H1 (cell line): ENCODE results near the gene GH2. TPM values are rescaled to one million over a fixed set of nuclear protein-coding genes. Genes with fewer than 3 reads are reported as not detected.

Experiments used
- CTCF ChIA-PET: fragments of 300-600 bp; sonication (Branson Sonifier 250); formaldehyde crosslinking; loops from one replicate; lab custom pipeline; 2021; ENCODE audit not compliant: partially characterized antibody; lab: Charles Lee
- POLR2A ChIA-PET: fragments of 300-600 bp; sonication (Branson Sonifier 250); formaldehyde crosslinking; loops from one replicate; lab custom pipeline; 2021; ENCODE audit warnings: inconsistent platforms; ENCODE audit not compliant: partially characterized antibody; lab: Charles Lee
- DNase-seq, 2 experiments: peaks; one replicate each; pipeline versions ENCODE4 v3.0.0 to v3.0.0-alpha.2; 2010 to 2022; ENCODE audit warnings: low spot score in 2 of 2, low read depth in 1 of 2, mixed read lengths in 1 of 2
- FAIRE-seq: peaks from 2 replicates; lab custom pipeline; 2011; peaks lifted over from hg19 to GRCh38; lab: Jason Lieb, UNC
- H2AFZ ChIP-seq: 2 replicates; pipeline ENCODE4 v1.8.1; 2012; ENCODE audit warnings: low read length, inconsistent platforms
- H2AK5ac ChIP-seq: 2 replicates; pipeline ENCODE4 v1.6.1; 2013; ENCODE audit warnings: low read depth, low read length
- H2BK120ac ChIP-seq: replicated peaks from 2 replicates; pipeline ENCODE3; 2013; ENCODE audit warnings: low read depth, low read length, inconsistent platforms
- H2BK12ac ChIP-seq: 2 replicates; pipeline ENCODE4 v1.6.1; 2013; ENCODE audit warnings: low read depth, low read length
- H2BK15ac ChIP-seq: 2 replicates; pipeline ENCODE4 v1.6.1; 2013; ENCODE audit warnings: low read length
- H2BK20ac ChIP-seq: 2 replicates; pipeline ENCODE4 v1.6.1; 2013; ENCODE audit warnings: low read length
- H2BK5ac ChIP-seq: 2 replicates; pipeline ENCODE4 v1.6.1; 2013; ENCODE audit warnings: low read depth, low read length
- H3K14ac ChIP-seq: 2 replicates; pipeline ENCODE4 v1.6.1; 2013; ENCODE audit warnings: inconsistent platforms; ENCODE audit not compliant: insufficient read length
- H3K18ac ChIP-seq: 2 replicates; pipeline ENCODE4 v1.6.1; 2013; ENCODE audit warnings: low read length; ENCODE audit errors: extremely low read depth
- H3K23ac ChIP-seq: 2 replicates; pipeline ENCODE4 v1.6.1; 2013; ENCODE audit warnings: inconsistent platforms; ENCODE audit not compliant: insufficient read length
- H3K23me2 ChIP-seq: 2 replicates; pipeline ENCODE4 v1.6.1; 2013; ENCODE audit warnings: low read depth, low read length
- H3K27ac ChIP-seq: 2 replicates; pipeline ENCODE4 v1.6.1; 2011; ENCODE audit warnings: low read depth, low read length, inconsistent platforms
- H3K27me3 ChIP-seq, 4 experiments: replicated peaks in 1 of 4; 1 replicate in 1 of 4; 2 replicates in 3 of 4; pipeline versions ENCODE4 v1.6.1 to v1.8.1; 2011 to 2013; ENCODE audit warnings: low read length in 3 of 4, mild to moderate bottlenecking in 3 of 4, inconsistent platforms in 2 of 4, mixed read lengths in 2 of 4, moderate library complexity in 1 of 4; ENCODE audit not compliant: control insufficient read depth in 3 of 4, insufficient read depth in 3 of 4; ENCODE audit errors: extremely low read depth in 1 of 4
- H3K36me3 ChIP-seq, 4 experiments: 2 replicates each; pipeline versions ENCODE4 v1.6.1 to v1.8.1; 2011 to 2013; ENCODE audit warnings: mild to moderate bottlenecking in 4 of 4, low read length in 3 of 4, moderate library complexity in 2 of 4, control low read depth in 1 of 4, inconsistent platforms in 1 of 4; ENCODE audit not compliant: insufficient read depth in 4 of 4, control insufficient read depth in 2 of 4
- H3K4ac ChIP-seq: replicated peaks from 2 replicates; pipeline ENCODE3; 2013; ENCODE audit warnings: low read length, low read depth, mixed read lengths, inconsistent platforms; ENCODE audit not compliant: insufficient read length
- H3K4me1 ChIP-seq, 4 experiments: replicated peaks in 1 of 4; 1 replicate in 1 of 4; 2 replicates in 3 of 4; pipeline versions ENCODE4 v1.6.1 to v1.8.1; 2011 to 2013; ENCODE audit warnings: low read length in 3 of 4, inconsistent platforms in 2 of 4, mixed read lengths in 1 of 4; ENCODE audit not compliant: insufficient read depth in 4 of 4, control insufficient read depth in 3 of 4
- H3K4me2 ChIP-seq, 2 experiments: 2 replicates each; pipeline versions ENCODE4 v1.6.1 to v1.8.1; 2011 to 2013; ENCODE audit warnings: low read depth in 2 of 2, low read length in 2 of 2, control low read depth in 1 of 2, inconsistent platforms in 1 of 2, mild to moderate bottlenecking in 1 of 2; ENCODE audit not compliant: insufficient read depth in 1 of 2
- H3K4me3 ChIP-seq, 4 experiments: fragments of 200-600, 300-600 bp in 1 of 4; sonication (generic), shearing (Covaris generic), sonication (Bioruptor Twin) in 1 of 4; 2 replicates each; pipeline versions ENCODE4 v1.5.1 to v1.8.1; 2011 to 2016; ENCODE audit warnings: low read length in 4 of 4, low read depth in 3 of 4, control low read depth in 2 of 4, inconsistent platforms in 2 of 4, mild to moderate bottlenecking in 2 of 4, mixed read lengths in 1 of 4, moderate library complexity in 1 of 4; ENCODE audit not compliant: insufficient read depth in 2 of 4; ENCODE audit errors: extremely low read depth in 1 of 4
- H3K56ac ChIP-seq: replicated peaks from 2 replicates; pipeline ENCODE3; 2013; ENCODE audit warnings: low read depth, mild to moderate bottlenecking, mixed read lengths, low read length, inconsistent platforms; ENCODE audit not compliant: insufficient read length
- H3K79me1 ChIP-seq: 2 replicates; pipeline ENCODE4 v1.6.1; 2013; ENCODE audit warnings: low read depth, low read length, control low read depth
- H3K79me2 ChIP-seq, 2 experiments: 2 replicates each; pipeline versions ENCODE4 v1.6.1 to v1.8.1; 2012 to 2013; ENCODE audit warnings: low read length in 2 of 2, mild to moderate bottlenecking in 2 of 2, inconsistent platforms in 1 of 2; ENCODE audit not compliant: insufficient read depth in 2 of 2, control insufficient read depth in 1 of 2
- H3K9ac ChIP-seq, 4 experiments: replicated peaks in 1 of 4; 1 replicate in 1 of 4; 2 replicates in 3 of 4; pipeline versions ENCODE4 v1.6.1 to v1.8.1; 2011 to 2013; ENCODE audit warnings: low read depth in 3 of 4, low read length in 3 of 4, control low read depth in 2 of 4, mild to moderate bottlenecking in 2 of 4, moderate library complexity in 2 of 4, inconsistent platforms in 1 of 4; ENCODE audit errors: extremely low read depth in 1 of 4
- H3K9me3 ChIP-seq, 2 experiments: 2 replicates each; pipeline versions ENCODE4 v1.6.1 to v1.8.1; 2012 to 2013; ENCODE audit warnings: mild to moderate bottlenecking in 2 of 2, moderate library complexity in 2 of 2, control low read depth in 1 of 2, inconsistent platforms in 1 of 2, low read depth in 1 of 2, low read length in 1 of 2, mixed read lengths in 1 of 2; ENCODE audit not compliant: insufficient read depth in 2 of 2
- H4K20me1 ChIP-seq, 2 experiments: replicated peaks in 1 of 2; 2 replicates each; pipeline versions ENCODE3 to v1.8.1; 2011 to 2013; ENCODE audit warnings: inconsistent platforms in 2 of 2, low read length in 2 of 2, mild to moderate bottlenecking in 1 of 2; ENCODE audit not compliant: insufficient read depth in 2 of 2, control insufficient read depth in 1 of 2
- H4K5ac ChIP-seq: 2 replicates; pipeline ENCODE4 v1.6.1; 2013; ENCODE audit warnings: low read length, low read depth, mixed read lengths, inconsistent platforms; ENCODE audit not compliant: insufficient read length
- H4K8ac ChIP-seq: 2 replicates; pipeline ENCODE4 v1.8.0; 2013; ENCODE audit warnings: mild to moderate bottlenecking, moderate library complexity, low read length, inconsistent platforms; ENCODE audit not compliant: insufficient read depth; ENCODE audit errors: extremely low read depth
- H4K91ac ChIP-seq: replicated peaks from 2 replicates; pipeline ENCODE3; 2013; ENCODE audit warnings: low read length, mixed read lengths, inconsistent platforms; ENCODE audit not compliant: insufficient read length
- CREB1 ChIP-seq: IDR thresholded peaks from 2 replicates; pipeline ENCODE4 v1.6.1; 2012; ENCODE audit warnings: inconsistent platforms
- GTF2F1 ChIP-seq: IDR thresholded peaks from 2 replicates; pipeline ENCODE4 v1.6.1; 2012; ENCODE audit warnings: low read depth, low read length, improper control_type of control experiment, borderline replicate concordance
- HDAC6 ChIP-seq: IDR thresholded peaks from one replicate; pipeline ENCODE4 v1.7.1; 2012; ENCODE audit warnings: low read depth, mild to moderate bottlenecking, inconsistent platforms, low read length, moderate library complexity
- MAFK ChIP-seq: IDR thresholded peaks from 2 replicates; pipeline ENCODE4 v1.6.1; 2012; ENCODE audit warnings: low read depth, mild to moderate bottlenecking, improper control_type of control experiment, low read length
- NRF1 ChIP-seq: IDR thresholded peaks from 2 replicates; pipeline ENCODE4 v1.6.1; 2011; ENCODE audit warnings: mild to moderate bottlenecking, low read depth, low read length, improper control_type of control experiment
- POLR2A ChIP-seq, 2 experiments: IDR thresholded peaks; 1 replicate in 1 of 2; 2 replicates in 1 of 2; pipeline ENCODE4 v1.6.1; 2011; ENCODE audit warnings: low read depth in 2 of 2, low read length in 2 of 2, mild to moderate bottlenecking in 2 of 2; ENCODE audit errors: control extremely low read depth in 1 of 2
- RBBP5 ChIP-seq: IDR thresholded peaks from 2 replicates; pipeline ENCODE4 v1.7.1; 2012; ENCODE audit warnings: low read depth, mild to moderate bottlenecking, inconsistent platforms, low read length, moderate library complexity, borderline replicate concordance
- SIX5 ChIP-seq: IDR thresholded peaks from 2 replicates; pipeline ENCODE4 v1.6.1; 2011; ENCODE audit warnings: mild to moderate bottlenecking, low read depth, low read length
- TCF12 ChIP-seq: IDR thresholded peaks from 2 replicates; pipeline ENCODE4 v1.6.1; 2011; ENCODE audit warnings: low read depth, mild to moderate bottlenecking, low read length
- whole genome bisulfite sequencing, 2 experiments: shearing (Covaris generic) in 1 of 2; methylation state at CpG; one replicate each; pipeline versions ENCODE4 v1.1.6 to v1.1.7; 2013 to 2015; ENCODE audit warnings: low lambda C conversion rate in 2 of 2, mixed read lengths in 2 of 2, inconsistent platforms in 1 of 2, low coverage in 1 of 2, missing lambda C conversion rate in 1 of 2; ENCODE audit not compliant: insufficient replicate concordance in 2 of 2, insufficient coverage in 1 of 2, insufficient read length in 1 of 2; ENCODE audit errors: extremely low coverage in 1 of 2, missing lambda C conversion rate in 1 of 2; 5-methylcytosine and 5-hydroxymethylcytosine counted together
- long read RNA-seq, 2 experiments: library from RNA in 1 of 2; library from capped mRNA in 1 of 2; stranded (forward); transcript quantifications; one replicate each; pipeline ENCODE4 v2.0.0, GENCODE V29; 2021; ENCODE audit warnings: inconsistent platforms in 1 of 2
- polyA minus RNA-seq, 3 experiments: library from RNA; depleted of rRNA, polyadenylated mRNA; stranded (reverse); fragments of >200 nt; gene quantifications; 1 replicate in 2 of 3; 2 replicates in 1 of 3; pipeline ENCODE4 v1.2.3, GENCODE V29; 2011
- polyA plus RNA-seq, 7 experiments: library from polyadenylated mRNA; depleted of rRNA in 3 of 7; stranded (reverse) in 5 of 7; unstranded in 2 of 7; fragments of >200 nt in 5 of 7; fragments of 200-250 nt in 2 of 7; gene quantifications; 1 replicate in 5 of 7; 2 replicates in 1 of 7; 4 replicates in 1 of 7; pipeline versions ENCODE4 v1.2.1 to v1.2.3, GENCODE V29; 2011 to 2013; ENCODE audit warnings: missing spikeins in 2 of 7, mixed read lengths in 2 of 7
- total RNA-seq: library from RNA; stranded (reverse); fragmentation: NEBNext Ultra II Directional; extraction: Animal tissue kit (Norgen Biotek cat#: 25700); gene quantifications from 2 replicates; pipeline ENCODE4 v1.2.1, GENCODE V29; 2021

The GH2 gene
- 0.60 and 1.2 TPM in 2 replicates for total RNA-seq
- polyA plus RNA-seq (2011; rRNA removed), result 1.5 and 2.0 TPM in 2 replicates
- polyA plus RNA-seq (2011; cell fraction: cytosol; rRNA removed), result 1.5 TPM
- polyA plus RNA-seq (2011; cell fraction: nucleus; rRNA removed), result 2.6 TPM
- 0.84 to 2.7 TPM (median 1.8 TPM) in 4 replicates for polyA plus RNA-seq (2012, experiment 1 of 2)
- 1.8 TPM for polyA plus RNA-seq (2012, experiment 2 of 2)
- 2.8 TPM for polyA plus RNA-seq (2013, experiment 1 of 2)
- polyA plus RNA-seq (2013, experiment 2 of 2), result 2.3 TPM
- polyA minus RNA-seq (2011; rRNA and poly(A)+ RNA removed), result 1.0 and 1.8 TPM in 2 replicates
- not detected for polyA minus RNA-seq (2011; cell fraction: cytosol; rRNA and poly(A)+ RNA removed)
- polyA minus RNA-seq (2011; cell fraction: nucleus; rRNA and poly(A)+ RNA removed), result not detected
- long read RNA-seq, experiment 1, partial matches to known transcripts, result 1 of 1 reads
- long read RNA-seq, experiment 1, other reads (novel, unspliced or antisense), result 0 of 1 reads
- long read RNA-seq, experiment 2, partial matches to known transcripts, result 1 of 1 reads
- long read RNA-seq, experiment 2, other reads (novel, unspliced or antisense), result 0 of 1 reads

- Histone ChIP-seq H2BK12ac (peak within 1 kb of the TSS; percentile 87; the same call in 1 of the 2 replicates), H3K27me3 (no peaks in the 10 kb centered on the region), H3K79me1 (no peaks in the 10 kb centered on the region), H3K4ac (no peak within 1 kb of the TSS), H3K23ac (no peak within 1 kb of the TSS), H4K8ac (no peak within 1 kb of the TSS; the same call in 1 of the 2 replicates), H3K4me1 (peaks cover 3 to 15% (median 8%) of the 10 kb centered on the region in 4 experiments), H2BK15ac (peak within 1 kb of the TSS; percentile 95), H3K4me3 (peak within 1 kb of the TSS in 2 of 4 experiments; percentile 2 to 33; a peak in 3 of 8 replicates), H2BK120ac (no peak within 1 kb of the TSS), H2AK5ac (no peak within 1 kb of the TSS), H3K18ac (peak within 1 kb of the TSS; percentile 75), H3K27ac (no peak within 1 kb of the TSS), H3K23me2 (no peaks in the 10 kb centered on the region), H3K36me3 (no peaks in the 10 kb centered on the region), H2BK20ac (peak within 1 kb of the TSS; percentile 86; the same call in 1 of the 2 replicates), H3K56ac (no peak within 1 kb of the TSS), H4K91ac (no peak within 1 kb of the TSS), H3K9me3 (no peaks in the 10 kb centered on the region), H2AFZ (peak within 1 kb of the TSS; percentile 97), H3K14ac (no peak within 1 kb of the TSS), H3K79me2 (no peaks in the 10 kb centered on the region), H3K9ac (no peak within 1 kb of the TSS), H4K5ac (no peak within 1 kb of the TSS), H3K4me2 (peak within 1 kb of the TSS; percentile 39 to 41), H2BK5ac (no peak within 1 kb of the TSS), H4K20me1 (no peaks in the 10 kb centered on the region)
- no peak for FAIRE-seq
- ChIA-PET POLR2A (interaction anchor here (0.5 to 1.1 kb wide), 4 partner anchors 7 to 264 kb away, joined by 3 to 4 read pairs (median 4); no protein-coding TSS in a partner anchor), CTCF (interaction anchor here (0.5 to 4.5 kb wide), 34 partner anchors 8 to 477 kb away, joined by 3 to 66 read pairs (median 4); partner anchors contain the start of genes CSHL1 and GH1)
- DNase-seq, result peak in 1 of 2 experiments; percentile 88
- WGBS, 2 experiments, result 55% methylated on average over 10 of the region's 15 CpGs; no CpG with 5 or more reads in 1 of the 2 experiments
- peak; percentile 65; the same call in 1 of the 2 replicates for TF ChIP-seq MAFK
- TF ChIP-seq RBBP5, result no peak
- no peak for TF ChIP-seq NRF1
- TF ChIP-seq TCF12, result no peak
- no peak for TF ChIP-seq SIX5
- TF ChIP-seq CREB1, result 0 out of 2 replicates have a peak, but pooled peaks have one; percentile 36
- TF ChIP-seq GTF2F1, result no peak
- no peak for TF ChIP-seq POLR2A (IDR thresholded peaks at IDR 0.05; ENCODE audit: control extremely low read depth in 1 of 2, low read depth in 2 of 2, low read length in 2 of 2)
- no peak for TF ChIP-seq HDAC6
Measured at GRCh38 chr17:63881935-63882601, at the start of gene GH2. Gene GH2 (minus strand): TSS chr17:63881944. CDS start chr17:63881801, 143 bp downstream.
